Urinary bladder (tissue), 4 donors: Measurements from ENCODE around the gene GAD2. TPM values are rescaled to one million over a fixed set of nuclear protein-coding genes. Genes with fewer than 3 reads are reported as not detected.

Experiments
- DNase-seq: peaks from one replicate; pipeline ENCODE4 v3.0.0-alpha.2; 2015; ENCODE audit errors: extremely low spot score
- H3K27ac ChIP-seq: one replicate; pipeline ENCODE4 v1.5.1; 2013; ENCODE audit warnings: low read depth, mild to moderate bottlenecking, moderate library complexity
- H3K36me3 ChIP-seq: one replicate; pipeline ENCODE4 v1.6.1; 2013; ENCODE audit warnings: mild to moderate bottlenecking, moderate library complexity; ENCODE audit not compliant: insufficient read depth
- H3K4me1 ChIP-seq: one replicate; pipeline ENCODE4 v1.6.1; 2013; ENCODE audit warnings: mild to moderate bottlenecking, moderate library complexity; ENCODE audit not compliant: insufficient read depth
- H3K4me3 ChIP-seq: one replicate; pipeline ENCODE4 v1.5.1; 2013; ENCODE audit warnings: low read depth, low read length
- WGBS: extraction: QIAGEN DNeasy Blood & Tissue Kit; methylation state at CpG from one replicate; pipeline ENCODE4 v1.1.7; 2013; 5-methylcytosine and 5-hydroxymethylcytosine counted together
- polyA plus RNA-seq: library from polyadenylated mRNA; stranded (reverse); fragments of 200-250 nt; gene quantifications from one replicate; pipeline ENCODE4 v1.2.3, GENCODE V29; 2013
- total RNA-seq: library from RNA; depleted of rRNA; stranded (reverse); fragments of >200 nt; gene quantifications from one replicate; pipeline ENCODE4 v1.2.3, GENCODE V29; 2014
- donor health status: healthy with polysubstance abuse.
- donor health status: healthy.

Gene GAD2
- total and polyA plus RNA-seq, 2 donors = 0.11 TPM; not detected in 1

- 6% methylated on average over 34 of the region's 34 CpGs for WGBS
- H3K27ac ChIP-seq = no peak overlapping the region
- peaks cover 3% of the 10 kb centered on the region for H3K4me1 ChIP-seq
- DNase-seq = no peak
- H3K36me3 ChIP-seq = no peaks in the 10 kb centered on the region
- H3K4me3 ChIP-seq = no peak overlapping the region
Measured at GRCh38 chr10:26214551-26215395, 1.8 kb upstream of the GAD2 start.

- WGBS = 1% methylated on average over 31 of the region's 31 CpGs
- peaks cover 3% of the 10 kb centered on the region for H3K4me1 ChIP-seq
- DNase-seq = no peak
- H3K4me3 ChIP-seq = no peak overlapping the region
- no peak overlapping the region for H3K27ac ChIP-seq
- no peaks in the 10 kb centered on the region for H3K36me3 ChIP-seq
Measured at GRCh38 chr10:26215396-26215934, 1.1 kb upstream of the GAD2 start.

- H3K36me3 ChIP-seq = no peaks in the 10 kb centered on the region
- peaks cover 3% of the 10 kb centered on the region for H3K4me1 ChIP-seq
- under 1% methylated on average over 57 of the region's 57 CpGs for WGBS
- no peak overlapping the region for H3K4me3 ChIP-seq
- no peak for DNase-seq
- H3K27ac ChIP-seq = no peak overlapping the region
Measured at GRCh38 chr10:26215935-26216584, 514 bp upstream of the GAD2 start.

GRCh38 chr10:26217396-26218086 is 967 bp downstream of the GAD2 start:
- H3K36me3 ChIP-seq = no peaks in the 10 kb centered on the region
- H3K4me3 ChIP-seq = no peak overlapping the region
- peaks cover 3% of the 10 kb centered on the region for H3K4me1 ChIP-seq
- WGBS = 1% methylated on average over 64 of the region's 64 CpGs
- no peak overlapping the region for H3K27ac ChIP-seq
- no peak for DNase-seq

GRCh38 chr10:26219676-26220075 is 3.1 kb downstream of the GAD2 start:
- 60% methylated on average over 1 of the region's 1 CpG for WGBS
- H3K36me3 ChIP-seq = no peaks in the 10 kb centered on the region
- no peak for DNase-seq
- peaks cover 3% of the 10 kb centered on the region for H3K4me1 ChIP-seq
- no peak overlapping the region for H3K27ac ChIP-seq
- no peak overlapping the region for H3K4me3 ChIP-seq

- no peak overlapping the region for H3K27ac ChIP-seq
- H3K4me3 ChIP-seq = no peak overlapping the region
- DNase-seq = no peak
- peaks cover 3% of the 10 kb centered on the region for H3K4me1 ChIP-seq
- H3K36me3 ChIP-seq = no peaks in the 10 kb centered on the region
Measured at GRCh38 chr10:26220901-26221300, 4.3 kb downstream of the GAD2 start.

- DNase-seq = no peak
- Histone ChIP-seq H3K27ac (no peak overlapping the region), H3K4me3 (no peak overlapping the region), H3K4me1 (no peaks in the 10 kb centered on the region), H3K36me3 (no peaks in the 10 kb centered on the region)
- WGBS = 14% methylated on average over 9 of the region's 9 CpGs
Measured at GRCh38 chr10:26221541-26221940, 5.0 kb downstream of the GAD2 start.

GRCh38 chr10:26222563-26222962 is 6.0 kb downstream of the GAD2 start:
- no peaks in the 10 kb centered on the region for H3K4me1 ChIP-seq
- WGBS = 30% methylated on average over 3 of the region's 3 CpGs
- no peak overlapping the region for H3K4me3 ChIP-seq
- H3K27ac ChIP-seq = no peak overlapping the region
- no peaks in the 10 kb centered on the region for H3K36me3 ChIP-seq
- no peak for DNase-seq

- H3K27ac ChIP-seq = no peak overlapping the region
- 82% methylated on average over 4 of the region's 4 CpGs for WGBS
- no peaks in the 10 kb centered on the region for H3K4me1 ChIP-seq
- DNase-seq = no peak
- no peak overlapping the region for H3K4me3 ChIP-seq
- H3K36me3 ChIP-seq = no peaks in the 10 kb centered on the region
Measured at GRCh38 chr10:26225322-26225721, 8.7 kb downstream of the GAD2 start.

- WGBS = 84% methylated on average over 5 of the region's 5 CpGs
- no peaks in the 10 kb centered on the region for H3K4me1 ChIP-seq
- no peaks in the 10 kb centered on the region for H3K36me3 ChIP-seq
- H3K4me3 ChIP-seq = no peak overlapping the region
- no peak overlapping the region for H3K27ac ChIP-seq
- no peak for DNase-seq
Measured at GRCh38 chr10:26227786-26228185, 11.2 kb downstream of the GAD2 start.

- no peak overlapping the region for H3K27ac ChIP-seq
- WGBS = 92% methylated on average over 5 of the region's 5 CpGs
- H3K4me3 ChIP-seq = no peak overlapping the region
- H3K4me1 ChIP-seq = no peaks in the 10 kb centered on the region
- no peaks in the 10 kb centered on the region for H3K36me3 ChIP-seq
- no peak for DNase-seq
Measured at GRCh38 chr10:26232174-26232573, 15.6 kb downstream of the GAD2 start.

GRCh38 chr10:26235761-26236160 is 19.2 kb downstream of the GAD2 start:
- 87% methylated on average over 6 of the region's 6 CpGs for WGBS
- no peaks in the 10 kb centered on the region for H3K4me1 ChIP-seq
- H3K4me3 ChIP-seq = no peak overlapping the region
- no peak for DNase-seq
- H3K27ac ChIP-seq = no peak overlapping the region
- H3K36me3 ChIP-seq = no peaks in the 10 kb centered on the region

- H3K36me3 ChIP-seq = no peaks in the 10 kb centered on the region
- DNase-seq = no peak
- no peak overlapping the region for H3K4me3 ChIP-seq
- no peak overlapping the region for H3K27ac ChIP-seq
- H3K4me1 ChIP-seq = no peaks in the 10 kb centered on the region
- WGBS = 67% methylated on average over 2 of the region's 2 CpGs
Measured at GRCh38 chr10:26238378-26238777, 21.8 kb downstream of the GAD2 start.
